IMR-90 (cell line): ENCODE measurements around the gene SV2B. TPM values are rescaled to one million over a fixed set of nuclear protein-coding genes. Genes with fewer than 3 reads are reported as not detected.

ENCODE experiments used
- ATAC-seq: fragments of 200-7000 bp; cut with Tn5 transposase; 2 replicates; pipeline ENCODE4 v1.9.1; 2020; ENCODE audit warnings: low read depth, mild to moderate bottlenecking, moderate library complexity
- BruUV-seq: library from RNA; stranded (reverse); fragments of 400-500 nt; replicated peaks from 2 replicates; lab custom pipeline; 2021; lab: Mats Ljungman, UMichigan
- CTCF ChIA-PET: fragments of 300-600 bp; formaldehyde crosslinking; extraction: SDS; loops from one replicate; lab custom pipeline; 2021; ENCODE audit warnings: antibody characterized with exemption; lab: Yijun Ruan, JAX
- POLR2A ChIA-PET: fragments of 300-600 bp; sonication (Branson Sonifier 250); formaldehyde crosslinking; loops from one replicate; lab custom pipeline; 2022; ENCODE audit warnings: antibody characterized with exemption; ENCODE audit not compliant: unreplicated experiment; lab: Charles Lee
- DNase-seq: peaks from one replicate; pipeline ENCODE4 v3.0.0; 2013
- H2AFZ ChIP-seq: replicated peaks from 2 replicates; pipeline ENCODE3; 2013; ENCODE audit warnings: low read length, mild to moderate bottlenecking; ENCODE audit not compliant: poor library complexity
- H2AK5ac ChIP-seq: 2 replicates; pipeline ENCODE4 v1.6.1; 2013; ENCODE audit warnings: low read depth, low read length, inconsistent platforms
- H2AK9ac ChIP-seq: replicated peaks from 2 replicates; pipeline ENCODE3; 2013; ENCODE audit warnings: mild to moderate bottlenecking, low read depth, low read length, moderate library complexity; ENCODE audit not compliant: poor library complexity
- H2BK120ac ChIP-seq: 2 replicates; pipeline ENCODE4 v1.6.1; 2013; ENCODE audit warnings: low read depth, low read length, inconsistent platforms
- H2BK15ac ChIP-seq: 3 replicates; pipeline ENCODE4 v1.6.1; 2013; ENCODE audit warnings: low read depth, low read length, inconsistent platforms
- H2BK20ac ChIP-seq: 2 replicates; pipeline ENCODE4 v1.6.1; 2013; ENCODE audit warnings: low read depth, mild to moderate bottlenecking, inconsistent platforms, low read length, moderate library complexity
- H2BK5ac ChIP-seq: 2 replicates; pipeline ENCODE4 v1.6.1; 2013; ENCODE audit warnings: mild to moderate bottlenecking, low read depth, low read length, inconsistent platforms; ENCODE audit not compliant: poor library complexity, severe bottlenecking
- H3K14ac ChIP-seq: replicated peaks from 2 replicates; pipeline ENCODE4 v1.6.1; 2013; ENCODE audit warnings: low read depth, low read length, inconsistent platforms
- H3K18ac ChIP-seq: 2 replicates; pipeline ENCODE4 v1.6.1; 2013; ENCODE audit warnings: low read depth, low read length, control low read depth
- H3K23ac ChIP-seq: 2 replicates; pipeline ENCODE4 v1.6.1; 2013; ENCODE audit warnings: low read depth, low read length, inconsistent platforms
- H3K27ac ChIP-seq: 2 replicates; pipeline ENCODE4 v1.5.1; 2013; ENCODE audit warnings: mild to moderate bottlenecking, control low read depth, low read length; ENCODE audit not compliant: insufficient read depth
- H3K27me3 ChIP-seq: 2 replicates; pipeline ENCODE4 v1.6.1; 2013; ENCODE audit warnings: low read length; ENCODE audit not compliant: control insufficient read depth, insufficient read depth
- H3K36me3 ChIP-seq: 2 replicates; pipeline ENCODE4 v1.6.1; 2013; ENCODE audit warnings: low read length, mixed read lengths; ENCODE audit not compliant: control insufficient read depth, insufficient read depth
- H3K4ac ChIP-seq: 2 replicates; pipeline ENCODE4 v1.6.1; 2013; ENCODE audit warnings: low read depth, low read length, inconsistent platforms
- H3K4me1 ChIP-seq: 2 replicates; pipeline ENCODE4 v1.6.1; 2013; ENCODE audit warnings: low read length, mixed read lengths; ENCODE audit not compliant: control insufficient read depth, insufficient read depth
- H3K4me2 ChIP-seq: 2 replicates; pipeline ENCODE4 v1.6.1; 2013; ENCODE audit warnings: low read depth, mild to moderate bottlenecking, control low read depth, low read length, moderate library complexity
- H3K4me3 ChIP-seq: 2 replicates; pipeline ENCODE4 v1.5.1; 2013; ENCODE audit warnings: low read depth, mild to moderate bottlenecking, control low read depth, low read length, moderate library complexity; ENCODE audit not compliant: insufficient read depth
- H3K56ac ChIP-seq: 2 replicates; pipeline ENCODE4 v1.6.1; 2013; ENCODE audit warnings: low read length, inconsistent platforms; ENCODE audit not compliant: insufficient read depth; ENCODE audit errors: extremely low read depth
- H3K79me1 ChIP-seq, 2 experiments: 2 replicates each; pipeline ENCODE4 v1.6.1; 2013; ENCODE audit warnings: low read length in 2 of 2, inconsistent platforms in 1 of 2, low read depth in 1 of 2
- H3K9ac ChIP-seq: 2 replicates; pipeline ENCODE4 v1.6.1; 2013; ENCODE audit warnings: low read depth, low read length, control low read depth
- H3K9me1 ChIP-seq: 2 replicates; pipeline ENCODE4 v1.6.1; 2013; ENCODE audit warnings: low read length, inconsistent platforms; ENCODE audit not compliant: insufficient read depth
- H3K9me3 ChIP-seq: 2 replicates; pipeline ENCODE4 v1.6.1; 2013; ENCODE audit warnings: low read length; ENCODE audit not compliant: control insufficient read depth, insufficient read depth
- H4K20me1 ChIP-seq: 2 replicates; pipeline ENCODE4 v1.6.1; 2013; ENCODE audit warnings: low read length, inconsistent platforms; ENCODE audit not compliant: insufficient read depth
- H4K5ac ChIP-seq: 2 replicates; pipeline ENCODE4 v1.6.1; 2013; ENCODE audit warnings: mild to moderate bottlenecking, low read depth, low read length, control low read depth
- H4K8ac ChIP-seq, 2 experiments: 2 replicates each; pipeline ENCODE4 v1.6.1; 2013; ENCODE audit warnings: low read depth in 2 of 2, low read length in 2 of 2, control low read depth in 1 of 2, inconsistent platforms in 1 of 2
- H4K91ac ChIP-seq: 2 replicates; pipeline ENCODE4 v1.6.1; 2013; ENCODE audit warnings: low read depth, low read length, inconsistent platforms; ENCODE audit not compliant: insufficient read depth
- BHLHE40 ChIP-seq: fragments of 150-350 bp; IDR thresholded peaks from 2 replicates; pipeline ENCODE4 v1.6.1; 2016; ENCODE audit warnings: mild to moderate bottlenecking, low read depth, low read length
- WGBS, 2 experiments: methylation state at CpG; one replicate each; pipeline versions ENCODE4 v1.1.5 to v1.1.7; 2013; ENCODE audit warnings: missing lambda C conversion rate in 2 of 2; ENCODE audit not compliant: insufficient read length in 1 of 2; ENCODE audit errors: extremely low coverage in 2 of 2; 5-methylcytosine and 5-hydroxymethylcytosine counted together
- dilution Hi-C: fragments of 300-500 bp; cut with HindIII; formaldehyde crosslinking; loops from one replicate; pipeline ENCODE4 v1.14.3; 2018; ENCODE audit warnings: low sequenced_read_pairs; ENCODE audit not compliant: unreplicated experiment
- in situ Hi-C: fragments of 300-500 bp; cut with MboI; formaldehyde crosslinking; loops from 3 replicates; pipeline ENCODE4 v1.14.3; 2019; ENCODE audit warnings: low sequenced_read_pairs, inconsistent platforms, mixed read lengths
- intact Hi-C: fragments of 100-400 bp; cut with micrococcal nuclease; formaldehyde crosslinking; loops from 2 replicates; pipeline ENCODE4 v1.10.0; 2022
- polyA plus RNA-seq, 3 experiments: library from polyadenylated mRNA; depleted of rRNA; stranded (reverse); fragments of >200 nt; gene quantifications; 2 replicates each; pipeline ENCODE4 v1.2.3, GENCODE V29; 2012; ENCODE audit warnings: low replicate concordance in 1 of 3
- total RNA-seq: library from RNA; depleted of rRNA; stranded (reverse); fragments of >200 nt; gene quantifications from 2 replicates; pipeline ENCODE4 v1.2.3, GENCODE V29; 2012

The SV2B gene
- total and polyA plus RNA-seq, 2 of the 4 experiments (the other 2 are of a cell fraction), result not detected

- Histone ChIP-seq H2BK120ac (no peak overlapping the region), H4K5ac (no peak overlapping the region), H3K36me3 (no peaks in the 10 kb centered on the region), H2AFZ (no peak overlapping the region), H3K56ac (no peak overlapping the region), H3K9me1 (no peaks in the 10 kb centered on the region), H2BK15ac (no peak overlapping the region), H3K27me3 (no peaks in the 10 kb centered on the region; the same call in 1 of the 2 replicates), H2AK5ac (no peak overlapping the region), H3K4me3 (no peak overlapping the region), H2AK9ac (no peak overlapping the region), H4K91ac (no peak overlapping the region), H3K23ac (no peak overlapping the region), H3K9ac (no peak overlapping the region), H3K9me3 (no peaks in the 10 kb centered on the region), H3K4me1 (no peaks in the 10 kb centered on the region), H4K20me1 (no peaks in the 10 kb centered on the region), H4K8ac (no peak overlapping the region), H2BK20ac (no peak overlapping the region), H3K4ac (no peak overlapping the region), H3K18ac (no peak overlapping the region), H2BK5ac (no peak overlapping the region), H3K27ac (no peak overlapping the region), H3K14ac (no peak overlapping the region), H3K79me1 (no peaks in the 10 kb centered on the region), H3K4me2 (no peak overlapping the region)
- ChIA-PET CTCF (no interaction called here), POLR2A (no interaction called here)
- no peak for ATAC-seq
- in situ Hi-C loops, result no loop called here
- no peak for TF ChIP-seq BHLHE40
- no CpG with 5 or more reads among the region's 4 CpGs for WGBS, 2 experiments
- no peak for DNase-seq
- intact Hi-C loops, result no loop called here
- dilution Hi-C loops, result no loop called here
- BruUV-seq, result no TSS peak
Measured at GRCh38 chr15:91209318-91209717, 109.3 kb downstream of the SV2B start.
